ENCODE results near the gene OPCML.

DNA sequence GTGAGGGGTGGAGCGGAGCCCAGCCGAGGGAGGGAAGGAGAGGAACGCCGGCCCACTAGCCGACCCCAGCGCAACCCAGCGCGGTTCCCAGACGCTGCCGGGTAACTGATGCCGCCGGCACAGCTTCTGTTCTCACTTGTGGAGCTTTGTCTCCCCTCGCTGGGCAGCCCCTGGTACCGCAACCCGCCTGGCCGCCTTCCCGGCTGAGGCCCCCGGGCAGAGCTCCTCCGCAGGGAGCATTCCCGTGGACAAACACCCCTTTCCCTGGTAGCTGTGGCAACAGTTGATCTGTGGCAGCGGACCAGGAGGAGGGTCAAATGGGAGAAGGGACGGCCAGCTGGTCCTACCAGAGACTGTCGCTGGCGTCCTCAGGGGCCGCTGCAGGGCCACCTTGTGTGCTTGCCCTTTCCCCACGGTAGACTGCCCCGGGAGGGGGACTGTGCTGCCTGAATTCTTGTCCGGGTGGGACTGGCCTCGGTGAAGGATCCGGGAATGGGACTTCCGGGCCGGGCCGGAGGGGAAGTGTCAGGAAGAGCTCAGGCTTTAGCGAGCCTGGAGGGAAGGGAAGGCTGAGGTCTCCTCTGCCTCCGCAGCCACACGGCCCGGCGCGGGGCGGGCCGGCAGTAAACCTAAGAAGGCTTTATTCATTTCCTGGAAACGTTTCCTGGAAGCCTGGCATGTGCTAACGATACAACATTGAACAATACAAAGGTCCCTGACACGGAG, 468.0 kb downstream of the OPCML start:
- TF ChIP-seq POLR2A (IDR thresholded peaks at IDR 0.05), result peak in 2 of 3 donors; percentile 35 to 44
- TF ChIP-seq, protein P1, sequence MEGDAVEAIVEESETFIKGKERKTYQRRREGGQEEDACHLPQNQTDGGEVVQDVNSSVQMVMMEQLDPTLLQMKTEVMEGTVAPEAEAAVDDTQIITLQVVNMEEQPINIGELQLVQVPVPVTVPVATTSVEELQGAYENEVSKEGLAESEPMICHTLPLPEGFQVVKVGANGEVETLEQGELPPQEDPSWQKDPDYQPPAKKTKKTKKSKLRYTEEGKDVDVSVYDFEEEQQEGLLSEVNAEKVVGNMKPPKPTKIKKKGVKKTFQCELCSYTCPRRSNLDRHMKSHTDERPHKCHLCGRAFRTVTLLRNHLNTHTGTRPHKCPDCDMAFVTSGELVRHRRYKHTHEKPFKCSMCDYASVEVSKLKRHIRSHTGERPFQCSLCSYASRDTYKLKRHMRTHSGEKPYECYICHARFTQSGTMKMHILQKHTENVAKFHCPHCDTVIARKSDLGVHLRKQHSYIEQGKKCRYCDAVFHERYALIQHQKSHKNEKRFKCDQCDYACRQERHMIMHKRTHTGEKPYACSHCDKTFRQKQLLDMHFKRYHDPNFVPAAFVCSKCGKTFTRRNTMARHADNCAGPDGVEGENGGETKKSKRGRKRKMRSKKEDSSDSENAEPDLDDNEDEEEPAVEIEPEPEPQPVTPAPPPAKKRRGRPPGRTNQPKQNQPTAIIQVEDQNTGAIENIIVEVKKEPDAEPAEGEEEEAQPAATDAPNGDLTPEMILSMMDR (IDR thresholded peaks at IDR 0.05), result peak; percentile 39 to 76 (median 69)
